Activated CD4-positive, alpha-beta memory T cell treated with anti-CD3 and anti-CD28 coated beads, Interleukin-2, amount 10 ng/mL, durations not matched to agents 7 days and 5 days (primary cell): Measurements from ENCODE around the gene KRT14. TPM values are rescaled to one million over a fixed set of nuclear protein-coding genes. Genes with fewer than 3 reads are reported as not detected.
"Not testable (repeated sequence)": the region's sequence is repeated elsewhere in the genome, so short reads cannot be mapped to it uniquely, and the experiment has no call there.

ENCODE experiments used
- CTCF ChIA-PET: fragments of 350-600 bp; sonication (Branson Sonifier 250); formaldehyde crosslinking; loops from one replicate; lab custom pipeline; 2021; ENCODE audit warnings: antibody characterized with exemption, inconsistent platforms; lab: Charles Lee
- POLR2A ChIA-PET: fragments of 350-600 bp; sonication (Branson Sonifier 250); formaldehyde crosslinking; loops from one replicate; lab custom pipeline; 2021; ENCODE audit warnings: antibody characterized with exemption; lab: Charles Lee
- DNase-seq: peaks from one replicate; pipeline ENCODE4 v3.0.0-alpha.2; 2020
- H3K27ac Mint-ChIP-seq: one replicate; pipeline ENCODE4 v1.8.0; 2021; ENCODE audit warnings: mild to moderate bottlenecking, mixed read lengths
- H3K27me3 Mint-ChIP-seq: one replicate; pipeline ENCODE4 v1.8.0; 2021; ENCODE audit warnings: mixed read lengths
- H3K36me3 Mint-ChIP-seq: one replicate; pipeline ENCODE4 v1.8.0; 2021; ENCODE audit warnings: low read depth, mixed read lengths
- H3K4me1 Mint-ChIP-seq: one replicate; pipeline ENCODE4 v1.8.0; 2021; ENCODE audit warnings: mixed read lengths
- H3K4me3 Mint-ChIP-seq: one replicate; pipeline ENCODE4 v1.8.0; 2021; ENCODE audit warnings: mild to moderate bottlenecking, mixed read lengths
- H3K9me3 Mint-ChIP-seq: one replicate; pipeline ENCODE4 v1.8.0; 2021; ENCODE audit warnings: mixed read lengths
- total RNA-seq, 2 experiments: library from RNA; stranded (reverse); gene quantifications; one replicate each; pipeline ENCODE4 v1.2.3, GENCODE V29; 2021

Gene KRT14
- total RNA-seq, 2 experiments from 2014 or later: not detected

GRCh38 chr17:41610965-41611640 lies 24.4 kb upstream of the KRT14 start:
- Mint-ChIP-seq H3K4me3 (no peak overlapping the region), H3K4me1 (no peaks in the 10 kb centered on the region), H3K27ac (no peak overlapping the region), H3K9me3 (peaks cover 11% of the 10 kb centered on the region), H3K27me3 (peaks cover 13% of the 10 kb centered on the region), H3K36me3 (peaks cover 7% of the 10 kb centered on the region)
- no peak for DNase-seq
- ChIA-PET POLR2A (no interaction called here), CTCF (interaction anchor here (1.0 kb wide), 1 partner anchor 54 kb away, joined by 3 read pairs; no protein-coding TSS in a partner anchor)

- CTCF ChIA-PET: interaction anchor here (1.0 kb wide), 1 partner anchor 55 kb away, joined by 3 read pairs; no protein-coding TSS in a partner anchor
- H3K36me3 Mint-ChIP-seq, H3K4me1 Mint-ChIP-seq, DNase-seq, H3K27ac Mint-ChIP-seq, POLR2A ChIA-PET, H3K4me3 Mint-ChIP-seq: not testable (repeated sequence)
- Mint-ChIP-seq H3K9me3 (peaks cover 15% of the 10 kb centered on the region), H3K27me3 (peaks cover 17% of the 10 kb centered on the region)
Measured at GRCh38 chr17:41610061-41610517, 23.4 kb upstream of the KRT14 start.

GRCh38 chr17:41606930-41607329 lies 20.2 kb upstream of the KRT14 start:
- H3K4me3 Mint-ChIP-seq, H3K36me3 Mint-ChIP-seq, H3K4me1 Mint-ChIP-seq, CTCF ChIA-PET, H3K27ac Mint-ChIP-seq, POLR2A ChIA-PET, DNase-seq: not testable (repeated sequence)
- Mint-ChIP-seq H3K9me3 (peaks cover 15% of the 10 kb centered on the region), H3K27me3 (peaks cover 28% of the 10 kb centered on the region)

GRCh38 chr17:41602524-41602923 lies 15.8 kb upstream of the KRT14 start:
- Mint-ChIP-seq H3K27me3 (peaks cover 26% of the 10 kb centered on the region), H3K4me3 (no peak overlapping the region), H3K36me3 (peaks cover 7% of the 10 kb centered on the region), H3K4me1 (no peaks in the 10 kb centered on the region), H3K27ac (no peak overlapping the region), H3K9me3 (peaks cover 15% of the 10 kb centered on the region)
- ChIA-PET CTCF (interaction anchor here (1.3 kb wide), 1 partner anchor 47 kb away, joined by 5 read pairs; no protein-coding TSS in a partner anchor), POLR2A (no interaction called here)
- DNase-seq: no peak

- POLR2A ChIA-PET: no interaction called here
- H3K4me1 Mint-ChIP-seq: no peaks in the 10 kb centered on the region
- no peak for DNase-seq
- no peaks in the 10 kb centered on the region for H3K9me3 Mint-ChIP-seq
- no peak overlapping the region for H3K4me3 Mint-ChIP-seq
- H3K27ac Mint-ChIP-seq: no peak overlapping the region
- H3K27me3 Mint-ChIP-seq: peaks cover 17% of the 10 kb centered on the region
- H3K36me3 Mint-ChIP-seq: no peaks in the 10 kb centered on the region
- CTCF ChIA-PET: no interaction called here
Measured at GRCh38 chr17:41600318-41600717, 13.6 kb upstream of the KRT14 start.

GRCh38 chr17:41599680-41600079 lies 13.0 kb upstream of the KRT14 start:
- ChIA-PET CTCF (no interaction called here), POLR2A (no interaction called here)
- no peak overlapping the region for H3K4me3 Mint-ChIP-seq
- H3K9me3 Mint-ChIP-seq: no peaks in the 10 kb centered on the region
- H3K36me3 Mint-ChIP-seq: no peaks in the 10 kb centered on the region
- H3K27ac Mint-ChIP-seq: no peak overlapping the region
- H3K27me3 Mint-ChIP-seq: peaks cover 20% of the 10 kb centered on the region
- DNase-seq: no peak
- no peaks in the 10 kb centered on the region for H3K4me1 Mint-ChIP-seq

DNA sequence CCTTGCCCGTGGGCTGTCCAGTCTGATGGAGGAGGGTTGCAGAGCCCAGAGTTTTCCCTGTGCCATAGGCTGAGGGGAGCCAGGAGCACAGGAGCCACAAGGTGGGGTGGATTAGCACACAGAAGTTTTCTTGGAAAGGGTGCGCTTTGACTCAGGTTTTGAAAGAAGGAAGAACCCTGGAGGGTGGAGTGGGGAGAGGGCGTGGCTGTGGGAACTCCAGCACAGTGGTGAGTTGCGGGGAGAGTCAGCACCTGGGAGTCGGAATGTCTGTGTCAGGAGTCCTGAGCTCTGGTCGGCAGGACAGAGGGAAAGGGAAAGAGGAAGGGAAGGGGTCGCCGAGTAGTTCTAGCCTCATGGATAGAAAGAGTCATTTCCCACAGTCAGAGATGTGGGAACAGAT lies 8.9 kb upstream of the KRT14 start:
- CTCF ChIA-PET: no interaction called here
- Mint-ChIP-seq H3K4me3 (no peak overlapping the region), H3K27me3 (peaks cover 11% of the 10 kb centered on the region), H3K4me1 (no peaks in the 10 kb centered on the region), H3K36me3 (no peaks in the 10 kb centered on the region), H3K27ac (no peak overlapping the region), H3K9me3 (no peaks in the 10 kb centered on the region)
- POLR2A ChIA-PET: no interaction called here
- DNase-seq: no peak

GRCh38 chr17:41594363-41594915 lies 7.7 kb upstream of the KRT14 start:
- H3K4me1 Mint-ChIP-seq: no peaks in the 10 kb centered on the region
- peaks cover 12% of the 10 kb centered on the region for H3K27me3 Mint-ChIP-seq
- no peak overlapping the region for H3K27ac Mint-ChIP-seq
- no peak overlapping the region for H3K4me3 Mint-ChIP-seq
- CTCF ChIA-PET: interaction anchor here (1.3 kb wide), 1 partner anchor 54 kb away, joined by 4 read pairs; no protein-coding TSS in a partner anchor
- DNase-seq: no peak
- no peaks in the 10 kb centered on the region for H3K9me3 Mint-ChIP-seq
- H3K36me3 Mint-ChIP-seq: no peaks in the 10 kb centered on the region
- POLR2A ChIA-PET: no interaction called here

GRCh38 chr17:41593306-41593981 lies 6.7 kb upstream of the KRT14 start:
- ChIA-PET CTCF (interaction anchor here (0.6 to 1.3 kb wide), 2 partner anchors 44 to 178 kb away, joined by 3 to 4 read pairs; no protein-coding TSS in a partner anchor), POLR2A (no interaction called here)
- Mint-ChIP-seq H3K27ac (no peak overlapping the region), H3K27me3 (peaks cover 13% of the 10 kb centered on the region), H3K36me3 (no peaks in the 10 kb centered on the region), H3K9me3 (no peaks in the 10 kb centered on the region), H3K4me1 (peaks cover 1% of the 10 kb centered on the region), H3K4me3 (no peak overlapping the region)
- no peak for DNase-seq

- H3K9me3 Mint-ChIP-seq: no peaks in the 10 kb centered on the region
- no peak for DNase-seq
- H3K4me3 Mint-ChIP-seq: no peak overlapping the region
- H3K4me1 Mint-ChIP-seq: peaks cover 1% of the 10 kb centered on the region
- H3K27me3 Mint-ChIP-seq: peaks cover 13% of the 10 kb centered on the region
- H3K36me3 Mint-ChIP-seq: no peaks in the 10 kb centered on the region
- no peak overlapping the region for H3K27ac Mint-ChIP-seq
- ChIA-PET POLR2A (no interaction called here), CTCF (interaction anchor here (0.6 to 1.3 kb wide), 2 partner anchors 43 to 63 kb away, joined by 3 to 4 read pairs; no protein-coding TSS in a partner anchor)
Measured at GRCh38 chr17:41592601-41593305, 6.1 kb upstream of the KRT14 start.

DNA sequence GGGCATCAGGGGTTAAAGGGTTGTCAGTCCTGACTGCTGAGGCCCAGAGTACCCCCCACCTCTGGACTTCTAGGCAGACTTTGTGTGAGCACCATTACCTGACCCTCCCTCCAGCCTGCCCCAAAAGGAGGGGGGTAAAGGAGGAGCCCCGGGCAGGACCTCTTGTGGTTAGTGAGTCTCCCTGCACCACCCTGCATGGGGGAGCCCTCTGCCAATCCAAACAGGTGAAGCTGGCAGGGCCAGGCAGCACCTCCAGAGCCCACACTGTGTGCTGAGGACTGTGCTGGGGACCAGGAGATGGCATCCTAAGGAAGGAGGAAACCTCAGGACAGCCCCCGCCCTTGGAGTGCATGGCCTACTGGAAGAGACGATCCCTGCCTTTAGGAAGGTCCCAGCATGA lies 2.6 kb upstream of the KRT14 start:
- no peak for DNase-seq
- peaks cover 1% of the 10 kb centered on the region for H3K4me1 Mint-ChIP-seq
- CTCF ChIA-PET: no interaction called here
- POLR2A ChIA-PET: no interaction called here
- no peak overlapping the region for H3K27ac Mint-ChIP-seq
- no peak overlapping the region for H3K4me3 Mint-ChIP-seq
- H3K9me3 Mint-ChIP-seq: no peaks in the 10 kb centered on the region
- H3K36me3 Mint-ChIP-seq: no peaks in the 10 kb centered on the region
- peaks cover 6% of the 10 kb centered on the region for H3K27me3 Mint-ChIP-seq

GRCh38 chr17:41588126-41588810 lies 1.6 kb upstream of the KRT14 start:
- CTCF ChIA-PET: no interaction called here
- POLR2A ChIA-PET: no interaction called here
- DNase-seq: no peak
- Mint-ChIP-seq H3K36me3 (no peaks in the 10 kb centered on the region), H3K9me3 (no peaks in the 10 kb centered on the region), H3K4me3 (no peak overlapping the region), H3K27me3 (peaks cover 6% of the 10 kb centered on the region), H3K27ac (no peak overlapping the region), H3K4me1 (peaks cover 1% of the 10 kb centered on the region)
